WERI-Rb-1 (cell line): ENCODE data around the gene FAM83G.
"Not testable (repeated sequence)": the region's sequence is repeated elsewhere in the genome, so short reads cannot be mapped to it uniquely, and the experiment has no call there.

ENCODE experiments used
- DNase-seq: peaks from one replicate; pipeline ENCODE4 v3.0.0-alpha.2; 2020
- H3K27ac ChIP-seq: fragments of 250-450 bp; sonication (Bioruptor Pico); 2 replicates; pipeline ENCODE4 v1.5.1; 2020; ENCODE audit warnings: mild to moderate bottlenecking, moderate library complexity
- H3K27me3 ChIP-seq: fragments of 250-450 bp; sonication (Bioruptor Pico); 2 replicates; pipeline ENCODE4 v1.5.1; 2021; ENCODE audit warnings: mild to moderate bottlenecking, low read depth, moderate library complexity; ENCODE audit not compliant: insufficient read depth, severe bottlenecking
- H3K36me3 ChIP-seq: fragments of 250-450 bp; sonication (Bioruptor Pico); 2 replicates; pipeline ENCODE4 v1.5.1; 2020; ENCODE audit warnings: mild to moderate bottlenecking, moderate library complexity
- H3K4me3 ChIP-seq: 2 replicates; pipeline ENCODE4 v1.5.1; 2011; ENCODE audit warnings: low read depth, mild to moderate bottlenecking, control low read depth, low read length
- H3K9me3 ChIP-seq: fragments of 250-450 bp; sonication (Bioruptor Pico); 2 replicates; pipeline ENCODE4 v1.5.1; 2021; ENCODE audit warnings: mild to moderate bottlenecking, moderate library complexity; ENCODE audit not compliant: severe bottlenecking
- TF ChIP-seq, protein P1 (sequence below): IDR thresholded peaks from 2 replicates; pipeline ENCODE4 v1.5.1; 2011; ENCODE audit warnings: low read depth, mild to moderate bottlenecking, control low read depth, inconsistent platforms, low read length

The FAM83G gene

DNA sequence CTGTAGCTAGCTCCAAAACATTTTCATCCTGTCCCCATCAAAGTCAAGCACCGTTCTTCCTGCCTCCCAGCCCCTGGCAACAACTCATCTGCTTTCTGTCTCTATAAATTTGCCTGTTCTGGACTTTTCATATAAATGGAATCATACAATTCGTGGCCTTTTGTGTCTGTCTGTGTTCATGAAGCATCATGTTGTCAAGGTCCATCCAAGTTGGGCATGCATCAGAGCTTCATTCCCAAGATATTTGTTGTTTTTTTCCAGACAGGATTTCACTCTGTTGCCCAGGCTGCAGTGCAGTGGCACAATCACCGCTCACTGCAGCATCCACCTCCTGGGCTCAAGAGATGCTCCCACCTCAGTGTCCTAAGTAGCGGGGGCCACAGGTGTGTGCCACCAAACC is 46.7 kb downstream of the FAM83G start:
- DNase-seq = no peak
- H3K36me3 ChIP-seq = no peaks in the 10 kb centered on the region
- no peaks in the 10 kb centered on the region for H3K9me3 ChIP-seq
- no peak overlapping the region for H3K4me3 ChIP-seq
- TF ChIP-seq, protein P1, sequence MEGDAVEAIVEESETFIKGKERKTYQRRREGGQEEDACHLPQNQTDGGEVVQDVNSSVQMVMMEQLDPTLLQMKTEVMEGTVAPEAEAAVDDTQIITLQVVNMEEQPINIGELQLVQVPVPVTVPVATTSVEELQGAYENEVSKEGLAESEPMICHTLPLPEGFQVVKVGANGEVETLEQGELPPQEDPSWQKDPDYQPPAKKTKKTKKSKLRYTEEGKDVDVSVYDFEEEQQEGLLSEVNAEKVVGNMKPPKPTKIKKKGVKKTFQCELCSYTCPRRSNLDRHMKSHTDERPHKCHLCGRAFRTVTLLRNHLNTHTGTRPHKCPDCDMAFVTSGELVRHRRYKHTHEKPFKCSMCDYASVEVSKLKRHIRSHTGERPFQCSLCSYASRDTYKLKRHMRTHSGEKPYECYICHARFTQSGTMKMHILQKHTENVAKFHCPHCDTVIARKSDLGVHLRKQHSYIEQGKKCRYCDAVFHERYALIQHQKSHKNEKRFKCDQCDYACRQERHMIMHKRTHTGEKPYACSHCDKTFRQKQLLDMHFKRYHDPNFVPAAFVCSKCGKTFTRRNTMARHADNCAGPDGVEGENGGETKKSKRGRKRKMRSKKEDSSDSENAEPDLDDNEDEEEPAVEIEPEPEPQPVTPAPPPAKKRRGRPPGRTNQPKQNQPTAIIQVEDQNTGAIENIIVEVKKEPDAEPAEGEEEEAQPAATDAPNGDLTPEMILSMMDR = no peak
- no peaks in the 10 kb centered on the region for H3K27me3 ChIP-seq
- no peak overlapping the region for H3K27ac ChIP-seq

DNA sequence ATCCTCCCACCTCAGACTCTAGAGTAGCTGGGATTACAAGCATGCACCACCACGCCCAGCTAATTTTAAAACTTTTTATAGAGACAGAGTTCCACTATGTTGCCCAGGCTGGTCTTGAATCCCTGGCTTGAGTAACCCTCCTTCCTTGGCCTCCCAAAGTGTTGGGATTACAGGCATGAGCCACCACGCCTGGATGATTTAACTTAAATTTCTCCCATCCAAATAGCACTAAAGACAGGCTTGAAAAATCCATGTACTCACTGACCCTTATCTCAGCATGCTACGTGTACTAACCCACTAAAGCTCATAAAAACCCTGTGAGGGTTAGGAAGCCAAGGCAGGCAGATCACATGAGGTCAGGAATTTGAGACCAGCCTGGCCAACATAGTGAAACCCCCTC is 48.0 kb downstream of the FAM83G start:
- no peak overlapping the region for H3K4me3 ChIP-seq
- TF ChIP-seq, protein P1 = no peak
- H3K36me3 ChIP-seq = no peaks in the 10 kb centered on the region
- H3K27ac ChIP-seq = no peak overlapping the region
- no peak for DNase-seq
- H3K9me3 ChIP-seq = no peaks in the 10 kb centered on the region
- no peaks in the 10 kb centered on the region for H3K27me3 ChIP-seq

DNA sequence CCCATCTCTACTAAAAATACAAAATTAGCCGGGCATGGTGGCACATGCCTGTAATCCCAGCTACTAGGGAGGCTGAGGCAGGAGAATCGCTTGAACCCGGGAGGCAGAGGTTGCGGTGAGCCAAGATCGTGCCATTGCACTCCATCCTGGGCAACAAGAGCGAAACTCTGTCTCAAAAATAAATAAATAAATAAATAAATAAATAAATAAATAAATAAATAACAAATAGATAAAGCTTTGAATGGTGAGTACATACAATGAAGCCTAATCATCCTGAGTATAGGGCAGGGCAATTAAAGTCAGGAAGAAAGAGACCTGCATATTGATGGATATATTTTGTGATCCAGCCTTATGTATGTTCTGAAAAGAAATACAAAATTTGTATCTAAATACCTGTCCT is 48.5 kb downstream of the FAM83G start:
- DNase-seq, H3K9me3 ChIP-seq, H3K27ac ChIP-seq, H3K36me3 ChIP-seq, H3K27me3 ChIP-seq, H3K4me3 ChIP-seq: not testable (repeated sequence)

DNA sequence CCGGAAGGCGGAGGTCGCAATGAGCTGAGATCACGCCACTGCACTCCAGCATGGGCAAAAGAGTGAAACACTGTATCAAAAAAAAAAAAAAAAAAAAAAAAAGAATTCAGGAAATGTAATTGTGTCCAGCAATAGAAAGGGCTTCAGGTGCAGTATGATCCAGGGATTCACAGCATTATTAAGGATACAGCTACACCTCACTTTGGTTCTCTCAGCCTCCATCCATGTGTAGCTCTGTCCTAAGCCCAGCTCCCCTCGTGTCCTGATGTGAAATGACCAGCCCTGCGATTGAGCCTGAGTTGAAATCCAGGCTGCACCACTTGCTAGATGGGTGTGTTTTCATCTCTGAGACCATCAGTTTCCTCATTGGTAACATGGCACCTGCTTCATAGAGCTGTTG is 49.6 kb downstream of the FAM83G start:
- Histone ChIP-seq H3K4me3 (no peak overlapping the region), H3K27me3 (no peaks in the 10 kb centered on the region), H3K36me3 (no peaks in the 10 kb centered on the region), H3K9me3 (no peaks in the 10 kb centered on the region), H3K27ac (no peak overlapping the region)
- TF ChIP-seq, protein P1 = no peak
- DNase-seq = no peak

DNA sequence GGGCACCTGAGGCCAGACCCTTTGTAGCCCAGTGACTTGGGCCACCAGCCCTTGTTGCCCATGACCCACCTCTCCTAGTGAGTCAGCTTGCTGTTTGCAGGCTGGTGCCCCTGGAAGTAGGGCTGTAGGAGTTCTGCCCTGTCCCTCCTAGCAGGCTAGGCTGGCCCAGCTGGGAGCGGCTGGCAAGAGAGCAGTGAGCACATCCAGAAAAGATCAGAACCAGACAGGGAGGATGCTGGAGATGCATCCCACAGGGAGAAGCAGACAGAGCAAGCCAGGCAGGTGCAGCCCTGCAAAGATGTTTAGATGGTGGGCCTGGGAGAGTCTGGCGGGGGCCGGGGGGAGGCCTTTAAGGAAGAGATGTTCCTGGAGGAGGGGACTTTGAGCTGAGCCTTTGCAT is 50.2 kb downstream of the FAM83G start:
- DNase-seq = no peak
- no peak overlapping the region for H3K4me3 ChIP-seq
- TF ChIP-seq, protein P1 = no peak
- H3K9me3 ChIP-seq = no peaks in the 10 kb centered on the region
- no peak overlapping the region for H3K27ac ChIP-seq
- no peaks in the 10 kb centered on the region for H3K36me3 ChIP-seq
- H3K27me3 ChIP-seq = no peaks in the 10 kb centered on the region

DNA sequence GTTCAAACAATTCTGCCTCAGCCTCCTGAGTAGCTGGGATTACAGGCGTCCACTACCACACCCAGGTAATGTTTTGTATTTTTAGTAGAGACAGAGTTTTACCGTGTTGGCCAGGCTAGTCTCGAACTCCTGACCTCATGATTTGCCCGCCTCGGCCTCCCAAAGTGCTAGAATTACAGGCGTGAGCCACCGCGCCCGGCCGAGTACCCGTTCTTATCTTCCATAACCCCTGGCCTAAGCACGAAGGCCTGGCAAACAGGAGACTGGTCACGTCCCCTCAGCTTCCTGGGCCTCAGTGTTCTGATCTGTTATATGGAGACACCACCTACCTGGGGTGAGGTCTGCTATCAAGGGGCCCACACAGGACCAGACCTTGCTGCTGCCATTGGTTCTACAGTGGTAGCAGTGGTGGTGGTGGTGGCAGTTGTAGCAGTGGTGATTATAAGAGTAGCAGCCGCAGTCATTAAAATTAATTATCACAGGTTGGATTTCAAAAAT is 51.3 kb downstream of the FAM83G start:
- DNase-seq = no peak
- Histone ChIP-seq H3K27me3 (no peaks in the 10 kb centered on the region), H3K4me3 (no peak overlapping the region), H3K9me3 (no peaks in the 10 kb centered on the region), H3K36me3 (no peaks in the 10 kb centered on the region), H3K27ac (no peak overlapping the region)
- TF ChIP-seq, protein P1 = no peak
